Measurements from ENCODE around the gene ZNF330.

ZNF330 gene

DNA sequence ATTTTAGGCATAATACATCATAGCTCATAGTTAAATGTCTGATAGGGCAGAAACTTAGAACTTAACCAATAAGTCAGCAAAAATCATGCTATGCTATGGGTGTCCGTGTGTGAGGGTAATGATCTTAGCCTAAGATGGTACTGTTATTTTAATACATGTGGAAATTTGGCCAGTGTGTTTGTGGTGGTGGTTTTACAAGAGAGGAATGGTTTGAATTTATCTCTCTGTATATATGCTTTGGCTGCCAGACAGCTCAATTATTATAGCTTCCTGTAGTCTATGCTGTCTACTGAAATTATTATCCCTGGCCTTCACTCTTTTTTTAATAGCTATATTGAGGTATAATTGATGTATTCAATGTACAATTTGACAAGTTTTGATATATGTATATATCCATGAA is 21.3 kb downstream of the ZNF330 start:
- H4K20me1 ChIP-seq (ENCODE audit: insufficient read depth, low read length, poor library complexity, severe bottlenecking), result no peaks in the 10 kb centered on the region
- no peaks in the 10 kb centered on the region for H3K36me3 ChIP-seq (ENCODE audit: insufficient read depth, low read length)
- H2AFZ ChIP-seq (ENCODE audit: low read length), result no peak overlapping the region
- H3F3A ChIP-seq (ENCODE audit: low read depth), result no peaks in the 10 kb centered on the region
- H3K27me3 ChIP-seq (ENCODE audit: insufficient read depth, low read length, poor library complexity, severe bottlenecking), result no peaks in the 10 kb centered on the region
- no peaks in the 10 kb centered on the region for H3K9me2 ChIP-seq (replicated peaks; ENCODE audit: low read depth, low read length)
- no peak overlapping the region for H3K9ac ChIP-seq (ENCODE audit: low read depth, low read length, poor library complexity, severe bottlenecking)
- H3K4me1 ChIP-seq (ENCODE audit: insufficient read depth, low read length, poor library complexity, severe bottlenecking), result no peaks in the 10 kb centered on the region
- TF ChIP-seq EZH2phosphoT487 (IDR thresholded peaks at IDR 0.05; ENCODE audit: borderline replicate concordance), result no peak
- TF ChIP-seq, protein P1, sequence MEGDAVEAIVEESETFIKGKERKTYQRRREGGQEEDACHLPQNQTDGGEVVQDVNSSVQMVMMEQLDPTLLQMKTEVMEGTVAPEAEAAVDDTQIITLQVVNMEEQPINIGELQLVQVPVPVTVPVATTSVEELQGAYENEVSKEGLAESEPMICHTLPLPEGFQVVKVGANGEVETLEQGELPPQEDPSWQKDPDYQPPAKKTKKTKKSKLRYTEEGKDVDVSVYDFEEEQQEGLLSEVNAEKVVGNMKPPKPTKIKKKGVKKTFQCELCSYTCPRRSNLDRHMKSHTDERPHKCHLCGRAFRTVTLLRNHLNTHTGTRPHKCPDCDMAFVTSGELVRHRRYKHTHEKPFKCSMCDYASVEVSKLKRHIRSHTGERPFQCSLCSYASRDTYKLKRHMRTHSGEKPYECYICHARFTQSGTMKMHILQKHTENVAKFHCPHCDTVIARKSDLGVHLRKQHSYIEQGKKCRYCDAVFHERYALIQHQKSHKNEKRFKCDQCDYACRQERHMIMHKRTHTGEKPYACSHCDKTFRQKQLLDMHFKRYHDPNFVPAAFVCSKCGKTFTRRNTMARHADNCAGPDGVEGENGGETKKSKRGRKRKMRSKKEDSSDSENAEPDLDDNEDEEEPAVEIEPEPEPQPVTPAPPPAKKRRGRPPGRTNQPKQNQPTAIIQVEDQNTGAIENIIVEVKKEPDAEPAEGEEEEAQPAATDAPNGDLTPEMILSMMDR (conservative IDR thresholded peaks at IDR 0.05; ENCODE audit: low read length), result no peak
- no peak overlapping the region for H3K4me2 ChIP-seq (ENCODE audit: low read depth, low read length, poor library complexity, severe bottlenecking)
- no peaks in the 10 kb centered on the region for H3K79me2 ChIP-seq (ENCODE audit: insufficient read depth, low read length)
- H3K9me3 ChIP-seq (ENCODE audit: insufficient read depth, low read depth, low read length), result no peaks in the 10 kb centered on the region
- no peak overlapping the region for H3K4me3 ChIP-seq (ENCODE audit: low read length, poor library complexity, severe bottlenecking)

DNA sequence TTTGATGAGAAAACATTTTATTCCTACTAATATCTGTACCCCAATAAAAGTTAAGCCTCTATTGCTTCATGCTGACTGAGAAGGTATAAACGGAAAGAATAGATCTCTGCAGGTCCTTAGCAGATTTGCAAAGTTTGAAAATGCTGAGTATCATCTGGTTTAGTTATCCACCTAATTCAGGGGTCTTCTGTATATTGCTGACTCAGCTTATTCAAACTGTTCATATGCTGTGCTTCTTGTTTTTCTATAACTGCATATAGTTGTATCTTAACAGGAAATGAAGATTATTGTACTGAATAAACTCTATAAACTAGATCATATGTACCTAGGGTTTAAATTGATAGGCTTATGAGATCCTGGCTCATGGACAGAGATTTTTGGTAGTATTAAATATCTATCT is 23.7 kb downstream of the ZNF330 start:
- no peaks in the 10 kb centered on the region for H3K79me2 ChIP-seq (ENCODE audit: insufficient read depth, low read length)

DNA sequence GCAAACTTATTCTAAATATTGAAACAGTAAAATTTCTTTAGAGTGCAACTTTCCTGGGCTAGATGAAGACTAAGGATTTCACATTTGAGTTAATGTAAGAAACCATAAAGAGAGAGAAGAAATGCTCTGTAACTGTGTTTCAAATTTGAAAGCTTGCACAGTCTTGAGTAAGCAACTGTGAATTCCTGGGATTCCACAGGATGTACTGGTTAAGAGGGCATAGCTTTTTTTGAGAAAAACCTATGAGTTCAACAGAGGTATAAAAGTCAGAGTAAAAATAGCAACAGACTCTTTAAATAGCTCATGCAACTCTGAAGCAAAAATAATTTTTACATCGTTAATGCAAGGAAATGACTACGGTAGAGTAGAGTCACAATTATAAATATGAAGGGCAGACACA is 25.5 kb downstream of the ZNF330 start:
- TF ChIP-seq, protein P1 (conservative IDR thresholded peaks at IDR 0.05; ENCODE audit: low read length), result no peak
- no peak for TF ChIP-seq EZH2phosphoT487 (IDR thresholded peaks at IDR 0.05; ENCODE audit: borderline replicate concordance)
- H3K4me3 ChIP-seq (ENCODE audit: low read length, poor library complexity, severe bottlenecking), result no peak overlapping the region

More for the DNA sequence above, 23.7 kb downstream of the ZNF330 start:
- Histone ChIP-seq H3K9me3 (ENCODE audit: insufficient read depth, low read depth, low read length) (no peaks in the 10 kb centered on the region), H3K27me3 (ENCODE audit: insufficient read depth, low read length, poor library complexity, severe bottlenecking) (no peaks in the 10 kb centered on the region), H3K9me2 (replicated peaks; ENCODE audit: low read depth, low read length) (no peaks in the 10 kb centered on the region), H3K9ac (ENCODE audit: low read depth, low read length, poor library complexity, severe bottlenecking) (no peak overlapping the region), H3F3A (ENCODE audit: low read depth) (no peaks in the 10 kb centered on the region), H3K36me3 (ENCODE audit: insufficient read depth, low read length) (no peaks in the 10 kb centered on the region), H3K4me2 (ENCODE audit: low read depth, low read length, poor library complexity, severe bottlenecking) (no peak overlapping the region), H2AFZ (ENCODE audit: low read length) (no peak overlapping the region), H3K4me3 (ENCODE audit: low read length, poor library complexity, severe bottlenecking) (no peak overlapping the region), H3K4me1 (ENCODE audit: insufficient read depth, low read length, poor library complexity, severe bottlenecking) (no peaks in the 10 kb centered on the region), H4K20me1 (ENCODE audit: insufficient read depth, low read length, poor library complexity, severe bottlenecking) (no peaks in the 10 kb centered on the region)
- TF ChIP-seq, protein P1 (conservative IDR thresholded peaks at IDR 0.05; ENCODE audit: low read length), result no peak
- no peak for TF ChIP-seq EZH2phosphoT487 (IDR thresholded peaks at IDR 0.05; ENCODE audit: borderline replicate concordance)

More for the DNA sequence above, 25.5 kb downstream of the ZNF330 start:
- Histone ChIP-seq H2AFZ (ENCODE audit: low read length) (0 out of 2 replicates have a peak overlapping the region, but pooled peaks have one; percentile 8), H3K27me3 (ENCODE audit: insufficient read depth, low read length, poor library complexity, severe bottlenecking) (no peaks in the 10 kb centered on the region), H3K4me1 (ENCODE audit: insufficient read depth, low read length, poor library complexity, severe bottlenecking) (no peaks in the 10 kb centered on the region), H3K79me2 (ENCODE audit: insufficient read depth, low read length) (no peaks in the 10 kb centered on the region), H3F3A (ENCODE audit: low read depth) (no peaks in the 10 kb centered on the region), H3K4me2 (ENCODE audit: low read depth, low read length, poor library complexity, severe bottlenecking) (no peak overlapping the region), H4K20me1 (ENCODE audit: insufficient read depth, low read length, poor library complexity, severe bottlenecking) (no peaks in the 10 kb centered on the region), H3K36me3 (ENCODE audit: insufficient read depth, low read length) (no peaks in the 10 kb centered on the region), H3K9ac (ENCODE audit: low read depth, low read length, poor library complexity, severe bottlenecking) (no peak overlapping the region), H3K9me3 (ENCODE audit: insufficient read depth, low read depth, low read length) (no peaks in the 10 kb centered on the region), H3K9me2 (replicated peaks; ENCODE audit: low read depth, low read length) (no peaks in the 10 kb centered on the region)
